HG02678 (cell line): ENCODE data around the gene STRN4.

Source experiments
- ATAC-seq: cut with Tn5 transposase; IDR thresholded peaks from one replicate; pipeline ENCODE4 v1.9.1; 2021; ENCODE audit warnings: mild to moderate bottlenecking, moderate library complexity; ENCODE audit not compliant: unreplicated experiment

The STRN4 gene

DNA sequence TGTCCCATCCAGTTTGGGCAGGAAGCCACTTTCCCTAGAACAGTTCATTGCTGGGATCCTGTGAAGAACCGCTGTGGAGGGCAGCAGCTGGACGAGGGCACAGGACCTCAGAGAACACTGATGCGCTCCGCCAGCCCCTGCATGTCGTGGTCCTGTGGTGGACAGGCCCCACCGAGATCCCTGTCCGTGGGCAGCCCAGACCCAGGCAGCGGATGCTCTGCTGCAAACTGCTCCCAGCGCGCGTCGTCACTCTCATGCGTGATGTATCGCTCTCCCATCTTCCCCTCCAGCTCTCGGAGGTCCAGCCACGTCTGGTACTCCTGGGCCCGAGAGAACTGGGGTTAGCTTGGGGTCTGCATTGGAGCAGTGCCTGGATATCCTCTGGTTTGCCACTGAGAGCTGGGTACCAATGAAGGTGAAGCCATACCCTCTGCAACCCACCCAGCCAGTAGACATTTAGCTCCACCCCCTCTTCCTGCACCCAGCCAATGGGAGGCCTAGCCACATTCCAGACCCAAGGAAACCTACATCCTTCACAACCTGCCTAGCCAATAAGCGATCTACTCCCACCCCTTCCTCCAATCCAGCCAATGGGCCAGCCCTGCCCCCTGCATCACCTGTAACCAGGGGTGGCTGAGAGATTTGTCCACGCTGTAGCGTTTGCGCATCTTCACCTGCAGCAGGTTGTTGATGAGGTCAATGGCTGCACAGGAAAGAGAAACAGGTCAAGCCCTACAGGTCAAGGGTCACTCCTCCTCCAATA, 71.7 kb downstream of the STRN4 start:
- no peak for ATAC-seq

DNA sequence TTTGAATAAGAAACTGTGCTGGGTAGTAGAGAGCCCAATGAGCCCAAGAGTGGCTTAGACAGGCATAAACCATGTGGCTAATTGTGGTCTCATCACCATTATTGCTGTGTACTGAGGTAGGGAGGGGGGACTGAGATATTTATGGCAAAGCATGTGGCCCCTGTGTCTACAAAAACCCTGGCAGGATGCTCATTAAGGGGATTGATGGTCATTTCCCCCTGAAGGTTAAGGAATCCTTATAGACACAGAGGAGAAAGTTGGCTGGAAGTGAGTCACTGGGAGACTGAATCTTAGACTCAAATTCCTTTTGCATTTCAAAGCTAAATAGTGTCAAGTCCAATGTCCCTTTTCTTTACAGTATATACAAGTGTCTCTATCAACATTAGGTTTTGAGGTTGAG, 75.4 kb downstream of the STRN4 start:
- ATAC-seq: no peak
